K562 (cell line): Measurements from ENCODE around the gene SOWAHA. TPM values are rescaled to one million over a fixed set of nuclear protein-coding genes. Genes with fewer than 3 reads are reported as not detected.

ENCODE experiments used
- CREM ChIP-seq: IDR thresholded peaks from 2 replicates; pipeline ENCODE4 v1.6.1; 2014; ENCODE audit warnings: antibody characterized with exemption, low read depth
- CXXC5 ChIP-seq: fragments of 250-450 bp; sonication (Bioruptor Pico); IDR thresholded peaks from 2 replicates; pipeline ENCODE4 v1.8.0; 2022; ENCODE audit warnings: inconsistent platforms, mild to moderate bottlenecking, moderate library complexity
- EP300 ChIP-seq: IDR thresholded peaks from 2 replicates; pipeline ENCODE4 v1.6.1; 2012; ENCODE audit warnings: low read length, improper control_type of control experiment
- EP400 ChIP-seq: fragments of 450-650 bp; IDR thresholded peaks from 2 replicates; pipeline ENCODE4 v1.6.1; 2017; ENCODE audit warnings: antibody characterized with exemption, mild to moderate bottlenecking, moderate library complexity
- ETV1 ChIP-seq: fragments of 450-650 bp; conservative IDR thresholded peaks from 2 replicates; pipeline ENCODE4 v1.6.1; 2016; ENCODE audit warnings: missing genetic modification characterization, control low read depth, low read depth, missing compliant biosample characterization
- GATA2 ChIP-seq: sonication (generic); formaldehyde crosslinking; IDR thresholded peaks from 2 replicates; pipeline ENCODE4 v1.4.0; 2020; ENCODE audit warnings: mild to moderate bottlenecking, missing genetic modification reagents
- KLF16 ChIP-seq: IDR thresholded peaks from 2 replicates; pipeline ENCODE4 v1.6.1; 2016; ENCODE audit warnings: antibody characterized with exemption
- MTA3 ChIP-seq: fragments of 450-650 bp; formaldehyde crosslinking; IDR thresholded peaks from 2 replicates; pipeline ENCODE4 v1.6.1; 2017; ENCODE audit warnings: mild to moderate bottlenecking, borderline replicate concordance
- NR2F6 ChIP-seq: fragments of 450-650 bp; formaldehyde crosslinking; IDR thresholded peaks from 2 replicates; pipeline ENCODE4 v1.4.0; 2020; ENCODE audit warnings: mild to moderate bottlenecking
- NRF1 ChIP-seq, 2 experiments: fragments of 450-650 bp; IDR thresholded peaks in 1 of 2; conservative IDR thresholded peaks in 1 of 2; 2 replicates each; pipeline ENCODE4 v1.6.1; 2014; ENCODE audit warnings: mild to moderate bottlenecking in 2 of 2
- POLR2A ChIP-seq: fragments of 450-650 bp; conservative IDR thresholded peaks from 2 replicates; pipeline ENCODE4 v1.6.1; 2016
- RAD51 ChIP-seq: fragments of 450-650 bp; IDR thresholded peaks from 2 replicates; pipeline ENCODE4 v1.7.1; 2016; ENCODE audit warnings: low read depth, mild to moderate bottlenecking, borderline replicate concordance
- RCOR1 ChIP-seq, 2 experiments: IDR thresholded peaks; 2 replicates each; pipeline ENCODE4 v1.6.1; 2012; ENCODE audit warnings: low read depth in 2 of 2, low read length in 2 of 2, borderline replicate concordance in 1 of 2, improper control_type of control experiment in 1 of 2
- SMARCE1 ChIP-seq: fragments of 450-650 bp; IDR thresholded peaks from 2 replicates; pipeline ENCODE4 v1.7.1; 2016; ENCODE audit warnings: mild to moderate bottlenecking
- SPI1 ChIP-seq: IDR thresholded peaks from 2 replicates; pipeline ENCODE4 v1.6.1; 2011; ENCODE audit warnings: low read depth, low read length, control low read depth, borderline replicate concordance
- TAL1 ChIP-seq: fragments of 450-650 bp; IDR thresholded peaks from 2 replicates; pipeline ENCODE4 v1.6.1; 2016; ENCODE audit warnings: mild to moderate bottlenecking
- polyA plus RNA-seq, 8 experiments: library from polyadenylated mRNA; depleted of rRNA in 4 of 8; stranded (reverse) in 5 of 8; unstranded in 3 of 8; fragments of >200 nt; fragmentation: Nextera tagmentation in 2 of 8; fragmentation: Illumina TruSeq in 1 of 8; extraction: Ambion mirVana in 2 of 8; extraction: Trizol in 1 of 8; gene quantifications; 2 replicates each; pipeline versions ENCODE4 v1.2.1 to v1.2.3, GENCODE V29; 2011 to 2014; ENCODE audit warnings: inconsistent platforms in 1 of 8, missing spikeins in 1 of 8
- total RNA-seq, 7 experiments: library from RNA; depleted of rRNA in 6 of 7; stranded (reverse); fragments of >200 nt in 6 of 7; fragmentation: Illumina TruSeq in 2 of 7; extraction: Trizol in 2 of 7; gene quantifications; 2 replicates each; pipeline versions ENCODE4 v1.2.1 to v1.2.3, GENCODE V29; 2011 to 2021; ENCODE audit warnings: low replicate concordance in 1 of 7
- TF ChIP-seq, protein P1 (sequence below), 2 experiments: fragments of 450-650 bp in 1 of 2; sonication (generic) in 1 of 2; formaldehyde crosslinking in 1 of 2; IDR thresholded peaks; 2 replicates each; pipeline versions ENCODE4 v1.7.1 to v1.9.0; 2016 to 2022; ENCODE audit warnings: inconsistent platforms in 1 of 2, mild to moderate bottlenecking in 1 of 2, missing genetic modification reagents in 1 of 2
- TF ChIP-seq, protein P2 (sequence below), 2 experiments: IDR thresholded peaks; 2 replicates each; pipeline ENCODE4 v1.6.1; 2011; ENCODE audit warnings: borderline replicate concordance in 1 of 2, control low read depth in 1 of 2, low read depth in 1 of 2, low read length in 1 of 2, mild to moderate bottlenecking in 1 of 2, mixed read lengths in 1 of 2, moderate library complexity in 1 of 2; ENCODE audit not compliant: insufficient read depth in 1 of 2, insufficient read length in 1 of 2, poor library complexity in 1 of 2, severe bottlenecking in 1 of 2; ENCODE audit errors: extremely low read depth in 1 of 2

SOWAHA gene
- total and polyA plus RNA-seq, 9 of the 15 experiments (the other 6 are each of a cell fraction or from before 2014, with no cell fraction given) = not detected

DNA sequence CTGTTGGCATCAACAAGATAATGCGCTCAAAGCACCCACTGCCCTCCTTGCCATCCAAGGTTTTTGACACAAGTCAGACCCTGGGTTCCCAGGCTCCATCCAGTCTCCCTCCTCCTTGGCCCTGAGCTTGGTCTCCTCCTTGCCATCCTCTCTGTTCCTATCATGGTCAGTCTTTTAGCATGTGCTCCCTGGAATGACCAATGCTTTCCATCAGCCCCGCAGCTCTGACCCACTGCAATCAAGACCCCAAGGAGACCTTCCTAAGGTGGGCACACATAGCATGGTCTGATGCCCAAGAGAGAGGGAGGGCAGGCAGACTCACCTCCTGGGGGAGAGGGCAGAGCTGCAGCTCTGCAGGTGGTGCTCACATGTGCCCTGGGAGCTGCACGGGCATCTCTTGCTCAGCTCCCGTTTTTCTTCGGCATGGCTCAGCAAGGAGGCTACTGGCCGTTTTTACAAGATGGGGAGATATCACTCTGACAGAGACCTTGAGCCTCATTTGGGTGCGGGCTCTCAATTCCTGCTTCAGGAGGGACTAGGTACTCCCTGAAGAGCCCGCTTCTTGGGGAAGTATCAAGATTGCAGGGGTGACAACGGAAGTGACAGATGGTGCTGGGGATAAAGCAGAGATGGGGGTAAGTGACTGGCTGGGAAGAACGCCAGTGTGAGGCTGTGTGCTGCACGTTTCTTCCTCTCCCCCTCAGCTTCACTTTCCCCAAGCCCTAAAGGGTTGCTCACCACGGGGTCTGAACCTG is 39.3 kb upstream of the SOWAHA start (continued):
- TF ChIP-seq MTA3 (peak; percentile 40; the same call in 1 of the 2 replicates), SPI1 (0 out of 2 replicates have a peak, but pooled peaks have one; percentile 4), SMARCE1 (peak; percentile 67), NR2F6 (CRISPR knock-in tag) (no peak), EP400 (no peak; the same call in 1 of the 2 replicates), RAD51 (no peak), KLF16 (0 out of 2 replicates have a peak, but pooled peaks have one; percentile 24), ETV1 (tag) (peak; percentile 78), RCOR1 (IDR thresholded peaks at IDR 0.05; ENCODE audit: borderline replicate concordance in 1 of 2, low read depth in 2 of 2, low read length in 2 of 2) (peak in 1 of 2 experiments; percentile 25; a peak in 1 of 4 replicates), TAL1 (peak; percentile 43; the same call in 1 of the 2 replicates), GATA2 (CRISPR knock-in tag) (peak; percentile 79), POLR2A (no peak), NRF1 (conservative IDR thresholded peaks at IDR 0.05 in 1 of 2, IDR thresholded peaks at IDR 0.05 in 1 of 2) (no peak), CXXC5 (CRISPR knock-in tag) (peak; percentile 66), EP300 (peak; percentile 55; the same call in 1 of the 2 replicates), CREM (peak; percentile 13; the same call in 1 of the 2 replicates)
- TF ChIP-seq, protein P1, sequence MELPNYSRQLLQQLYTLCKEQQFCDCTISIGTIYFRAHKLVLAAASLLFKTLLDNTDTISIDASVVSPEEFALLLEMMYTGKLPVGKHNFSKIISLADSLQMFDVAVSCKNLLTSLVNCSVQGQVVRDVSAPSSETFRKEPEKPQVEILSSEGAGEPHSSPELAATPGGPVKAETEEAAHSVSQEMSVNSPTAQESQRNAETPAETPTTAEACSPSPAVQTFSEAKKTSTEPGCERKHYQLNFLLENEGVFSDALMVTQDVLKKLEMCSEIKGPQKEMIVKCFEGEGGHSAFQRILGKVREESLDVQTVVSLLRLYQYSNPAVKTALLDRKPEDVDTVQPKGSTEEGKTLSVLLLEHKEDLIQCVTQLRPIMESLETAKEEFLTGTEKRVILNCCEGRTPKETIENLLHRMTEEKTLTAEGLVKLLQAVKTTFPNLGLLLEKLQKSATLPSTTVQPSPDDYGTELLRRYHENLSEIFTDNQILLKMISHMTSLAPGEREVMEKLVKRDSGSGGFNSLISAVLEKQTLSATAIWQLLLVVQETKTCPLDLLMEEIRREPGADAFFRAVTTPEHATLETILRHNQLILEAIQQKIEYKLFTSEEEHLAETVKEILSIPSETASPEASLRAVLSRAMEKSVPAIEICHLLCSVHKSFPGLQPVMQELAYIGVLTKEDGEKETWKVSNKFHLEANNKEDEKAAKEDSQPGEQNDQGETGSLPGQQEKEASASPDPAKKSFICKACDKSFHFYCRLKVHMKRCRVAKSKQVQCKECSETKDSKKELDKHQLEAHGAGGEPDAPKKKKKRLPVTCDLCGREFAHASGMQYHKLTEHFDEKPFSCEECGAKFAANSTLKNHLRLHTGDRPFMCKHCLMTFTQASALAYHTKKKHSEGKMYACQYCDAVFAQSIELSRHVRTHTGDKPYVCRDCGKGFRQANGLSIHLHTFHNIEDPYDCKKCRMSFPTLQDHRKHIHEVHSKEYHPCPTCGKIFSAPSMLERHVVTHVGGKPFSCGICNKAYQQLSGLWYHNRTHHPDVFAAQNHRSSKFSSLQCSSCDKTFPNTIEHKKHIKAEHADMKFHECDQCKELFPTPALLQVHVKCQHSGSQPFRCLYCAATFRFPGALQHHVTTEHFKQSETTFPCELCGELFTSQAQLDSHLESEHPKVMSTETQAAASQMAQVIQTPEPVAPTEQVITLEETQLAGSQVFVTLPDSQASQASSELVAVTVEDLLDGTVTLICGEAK (IDR thresholded peaks at IDR 0.05) = 0 out of 2 replicates have a peak, but pooled peaks have one; percentile 23
- TF ChIP-seq, protein P1 (CRISPR knock-in tag; IDR thresholded peaks at IDR 0.05) = no peak
- TF ChIP-seq, protein P2, sequence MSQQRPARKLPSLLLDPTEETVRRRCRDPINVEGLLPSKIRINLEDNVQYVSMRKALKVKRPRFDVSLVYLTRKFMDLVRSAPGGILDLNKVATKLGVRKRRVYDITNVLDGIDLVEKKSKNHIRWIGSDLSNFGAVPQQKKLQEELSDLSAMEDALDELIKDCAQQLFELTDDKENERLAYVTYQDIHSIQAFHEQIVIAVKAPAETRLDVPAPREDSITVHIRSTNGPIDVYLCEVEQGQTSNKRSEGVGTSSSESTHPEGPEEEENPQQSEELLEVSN (IDR thresholded peaks at IDR 0.05; ENCODE audit: borderline replicate concordance in 1 of 2, extremely low read depth in 1 of 2, insufficient read depth in 1 of 2, insufficient read length in 1 of 2, low read depth in 1 of 2, low read length in 1 of 2, poor library complexity in 1 of 2, severe bottlenecking in 1 of 2) = peak in 1 of 2 experiments; percentile 28
